ENCODE results near the gene CCDC12. TPM values are rescaled to one million over a fixed set of nuclear protein-coding genes. Genes with fewer than 3 reads are reported as not detected.

The CCDC12 gene
- total RNA-seq, 6 experiments from 2014 or later, result 14.6 to 24.2 (median 17.0) TPM

DNA sequence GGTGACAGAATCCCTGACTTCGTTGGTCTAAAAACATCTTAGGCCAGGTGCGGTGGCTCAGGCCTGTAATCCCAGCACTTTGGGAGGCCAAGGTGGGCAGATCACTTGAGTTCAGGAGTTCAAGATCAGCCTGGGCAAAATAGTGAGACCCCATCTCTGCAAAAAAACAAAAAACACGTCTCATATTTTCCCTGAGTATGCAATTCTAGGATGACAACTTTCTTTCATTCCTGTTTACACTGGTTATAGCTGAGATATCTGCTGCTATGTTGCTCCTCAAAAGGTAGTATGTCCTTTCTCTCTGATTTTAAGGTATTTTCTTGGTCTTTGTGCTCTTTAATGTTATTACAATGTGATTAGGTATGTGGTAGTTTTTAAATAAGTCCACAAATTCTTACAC lies 59.7 kb downstream of the CCDC12 start:
- intact Hi-C loops (cut with DNase I), result no loop called here
- DNase-seq, result no peak
- WGBS (ENCODE audit: insufficient coverage, low coverage, low lambda C conversion rate, missing lambda C conversion rate), result 65% methylated on average over 3 of the region's 3 CpGs
- peaks cover 0 to 26% (median 13%) of the 10 kb centered on the region in 4 donors for H3K36me3 ChIP-seq
- no peaks in the 10 kb centered on the region for H3K27me3 ChIP-seq
- no peaks in the 10 kb centered on the region for H3K9me3 ChIP-seq
- no peak for TF ChIP-seq CTCF (IDR thresholded peaks at IDR 0.05)
- TF ChIP-seq POLR2A (IDR thresholded peaks at IDR 0.05), result no peak
- no peak for ATAC-seq
- no peak overlapping the region for H3K27ac ChIP-seq
- H3K4me3 ChIP-seq, result no peak overlapping the region
- H3K4me1 ChIP-seq, result peaks cover 0 to 11% (median 0%) of the 10 kb centered on the region in 4 donors

- H3K27ac ChIP-seq, result no peak overlapping the region
- intact Hi-C loops (cut with DNase I), result no loop called here
- TF ChIP-seq CTCF (IDR thresholded peaks at IDR 0.05), result no peak
- no peak for TF ChIP-seq POLR2A (IDR thresholded peaks at IDR 0.05)
- ATAC-seq (no peak), DNase-seq (no peak)
- H3K4me1 ChIP-seq, result peaks cover 0 to 11% (median 0%) of the 10 kb centered on the region in 4 donors
- H3K27me3 ChIP-seq, result no peaks in the 10 kb centered on the region
- H3K36me3 ChIP-seq, result peaks cover 0 to 21% (median 11%) of the 10 kb centered on the region in 4 donors
- 88% methylated on average over 1 of the region's 1 CpG for WGBS (ENCODE audit: insufficient coverage, low coverage, low lambda C conversion rate, missing lambda C conversion rate)
- no peak overlapping the region for H3K4me3 ChIP-seq
- H3K9me3 ChIP-seq, result no peaks in the 10 kb centered on the region
These were observed 60.3 kb downstream of the CCDC12 start for GRCh38 chr3:46916278-46916677.

GRCh38 chr3:46915297-46915822 lies 61.2 kb downstream of the CCDC12 start:
- WGBS (ENCODE audit: insufficient coverage, low coverage, low lambda C conversion rate, missing lambda C conversion rate), result 67% methylated on average over 8 of the region's 8 CpGs
- no peaks in the 10 kb centered on the region for H3K27me3 ChIP-seq
- H3K4me3 ChIP-seq, result no peak overlapping the region
- TF ChIP-seq CTCF (IDR thresholded peaks at IDR 0.05), result no peak
- TF ChIP-seq POLR2A (IDR thresholded peaks at IDR 0.05), result no peak
- DNase-seq, result no peak
- H3K27ac ChIP-seq, result no peak overlapping the region
- peaks cover 0 to 11% (median 0%) of the 10 kb centered on the region in 4 donors for H3K4me1 ChIP-seq
- H3K9me3 ChIP-seq, result no peaks in the 10 kb centered on the region
- H3K36me3 ChIP-seq, result peaks cover 0 to 12% (median 6%) of the 10 kb centered on the region in 4 donors
- intact Hi-C loops (cut with DNase I), result no loop called here
- ATAC-seq, result no peak

GRCh38 chr3:46914849-46915248 lies 61.7 kb downstream of the CCDC12 start:
- ATAC-seq, result no peak

More at GRCh38 chr3:46914849-46915248, 61.7 kb downstream of the CCDC12 start:
- H3K4me1 ChIP-seq, result peaks cover 0 to 11% (median 0%) of the 10 kb centered on the region in 4 donors
- WGBS (ENCODE audit: insufficient coverage, low coverage, low lambda C conversion rate, missing lambda C conversion rate), result 92% methylated on average over 5 of the region's 7 CpGs
- DNase-seq, result peak in 1 of 3 donors; percentile 11
- no peak overlapping the region for H3K27ac ChIP-seq
- no peaks in the 10 kb centered on the region for H3K27me3 ChIP-seq
- H3K9me3 ChIP-seq, result no peaks in the 10 kb centered on the region
- peaks cover 0 to 8% (median 6%) of the 10 kb centered on the region in 4 donors for H3K36me3 ChIP-seq
- intact Hi-C loops (cut with DNase I), result no loop called here
- TF ChIP-seq CTCF (IDR thresholded peaks at IDR 0.05) (no peak), POLR2A (IDR thresholded peaks at IDR 0.05) (no peak)
- H3K4me3 ChIP-seq, result no peak overlapping the region
